ENCODE measurements around the gene AGTR2.
"Not testable (repeated sequence)": the region's sequence is repeated elsewhere in the genome, so short reads cannot be mapped to it uniquely, and the experiment has no call there.

The AGTR2 gene

GRCh38 chrX:116170511-116170910, at the start of gene AGTR2:
Gene AGTR2, plus strand, starts transcription at chrX:116170744. Its CDS starts 1,537 bp downstream, at chrX:116172281.
- FAIRE-seq, result no peak

GRCh38 chrX:116135277-116135676, 35.3 kb upstream of the AGTR2 start:
- no peak for FAIRE-seq

GRCh38 chrX:116141270-116141669, 29.3 kb upstream of the AGTR2 start:
- not testable (repeated sequence) for FAIRE-seq

GRCh38 chrX:116142976-116143375, 27.6 kb upstream of the AGTR2 start:
- no peak for FAIRE-seq

GRCh38 chrX:116172976-116173375, 2.4 kb downstream of the AGTR2 start:
- FAIRE-seq, result no peak

- FAIRE-seq, result no peak
Measured at GRCh38 chrX:116181300-116181699, 10.8 kb downstream of the AGTR2 start.

- no peak for FAIRE-seq
Measured at GRCh38 chrX:116185163-116185562, 14.6 kb downstream of the AGTR2 start.

- FAIRE-seq, result no peak
Measured at GRCh38 chrX:116194649-116195048, 24.1 kb downstream of the AGTR2 start.

GRCh38 chrX:116198235-116198634, 27.7 kb downstream of the AGTR2 start:
- FAIRE-seq, result no peak

GRCh38 chrX:116198810-116199209, 28.3 kb downstream of the AGTR2 start:
- peak; percentile 29 for FAIRE-seq

- no peak for FAIRE-seq
Measured at GRCh38 chrX:116204932-116205331, 34.4 kb downstream of the AGTR2 start.

GRCh38 chrX:116213262-116213661, 42.7 kb downstream of the AGTR2 start:
- no peak for FAIRE-seq

- FAIRE-seq, result not testable (repeated sequence)
Measured at GRCh38 chrX:116217080-116217479, 46.5 kb downstream of the AGTR2 start.
